GM13976 (cell line): ENCODE data around the gene CNTNAP5.

Source experiments
- DNase-seq: peaks from one replicate; pipeline ENCODE4 v3.0.0; 2012; ENCODE audit warnings: low spot score
- CTCF ChIP-seq: IDR thresholded peaks from 2 replicates; pipeline ENCODE4 v1.5.1; 2012; ENCODE audit warnings: borderline replicate concordance, mild to moderate bottlenecking; ENCODE audit not compliant: insufficient read depth; ENCODE audit errors: extremely low read depth, missing control alignments, control extremely low read depth
- in situ Hi-C: fragments of 300-500 bp; cut with MboI; formaldehyde crosslinking; loops from one replicate; pipeline ENCODE4 v1.12.0; 2022; ENCODE audit warnings: low sequenced_read_pairs, mixed read lengths, inconsistent platforms; ENCODE audit not compliant: unreplicated experiment

The CNTNAP5 gene

GRCh38 chr2:124523096-124523495 is 498.0 kb downstream of the CNTNAP5 start:
- no peak for TF ChIP-seq CTCF
- no peak for DNase-seq
- in situ Hi-C loops: no loop called here

GRCh38 chr2:124524155-124524915 is 499.2 kb downstream of the CNTNAP5 start:
- in situ Hi-C loops: no loop called here
- DNase-seq: no peak
- no peak for TF ChIP-seq CTCF

- in situ Hi-C loops: no loop called here
- no peak for TF ChIP-seq CTCF
- no peak for DNase-seq
Observed at GRCh38 chr2:124526221-124526620, 501.1 kb downstream of the CNTNAP5 start.

- no peak for DNase-seq
- no peak for TF ChIP-seq CTCF
- in situ Hi-C loops: no loop called here
Observed at GRCh38 chr2:124530203-124530602, 505.1 kb downstream of the CNTNAP5 start.

- in situ Hi-C loops: no loop called here
- no peak for DNase-seq
- no peak for TF ChIP-seq CTCF
Observed at GRCh38 chr2:124533226-124533954, 508.3 kb downstream of the CNTNAP5 start.

- no peak for DNase-seq
- no peak for TF ChIP-seq CTCF
- in situ Hi-C loops: no loop called here
Observed at GRCh38 chr2:124534028-124534427, 508.9 kb downstream of the CNTNAP5 start.
